IPS-20b (cell line): ENCODE results near the gene CFAP126.
"Not testable (repeated sequence)": the region's sequence is repeated elsewhere in the genome, so short reads cannot be mapped to it uniquely, and the experiment has no call there.

Source experiments
- H3K27ac ChIP-seq: one replicate; pipeline ENCODE4 v1.5.1; 2013; ENCODE audit warnings: low read length
- H3K27me3 ChIP-seq: 2 replicates; pipeline ENCODE4 v1.6.1; 2013; ENCODE audit warnings: mild to moderate bottlenecking, low read length, inconsistent platforms; ENCODE audit not compliant: insufficient read depth
- H3K36me3 ChIP-seq: 2 replicates; pipeline ENCODE4 v1.6.1; 2013; ENCODE audit warnings: low read depth, mild to moderate bottlenecking, inconsistent platforms, low read length, moderate library complexity; ENCODE audit not compliant: insufficient read depth
- H3K4me1 ChIP-seq: 2 replicates; pipeline ENCODE4 v1.6.1; 2013; ENCODE audit warnings: mild to moderate bottlenecking, control low read depth, inconsistent platforms, low read length, moderate library complexity; ENCODE audit not compliant: insufficient read depth
- H3K4me3 ChIP-seq: 2 replicates; pipeline ENCODE4 v1.5.1; 2013; ENCODE audit warnings: mild to moderate bottlenecking, low read length, inconsistent platforms
- H3K9ac ChIP-seq: 2 replicates; pipeline ENCODE4 v1.6.1; 2013; ENCODE audit warnings: low read depth, mild to moderate bottlenecking, inconsistent platforms, low read length, moderate library complexity
- H3K9me3 ChIP-seq: 2 replicates; pipeline ENCODE4 v1.6.1; 2013; ENCODE audit warnings: mild to moderate bottlenecking, low read depth, low read length, inconsistent platforms; ENCODE audit not compliant: insufficient read depth

Gene CFAP126

DNA sequence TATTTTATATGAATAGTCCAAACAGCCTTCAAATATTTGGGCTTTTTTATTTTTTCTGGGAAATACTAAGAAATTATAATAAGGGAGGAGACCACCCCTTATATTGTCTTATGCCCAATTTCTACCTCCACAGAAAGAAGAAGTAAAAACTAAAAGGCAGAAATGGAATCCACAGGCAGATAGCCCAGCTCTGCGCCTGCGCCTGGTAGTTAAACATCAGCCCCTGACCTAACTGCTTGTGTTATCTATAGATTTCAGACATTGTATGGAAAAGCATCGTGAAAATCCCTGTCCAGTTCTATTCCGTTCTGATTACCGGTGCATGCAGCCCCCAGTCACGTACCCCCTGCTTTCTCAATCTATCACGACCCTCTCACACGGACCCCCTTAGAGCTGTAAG lies 29.4 kb upstream of the CFAP126 start:
- not testable (repeated sequence) for H3K4me1 ChIP-seq, H3K27ac ChIP-seq, H3K9me3 ChIP-seq, H3K4me3 ChIP-seq, H3K9ac ChIP-seq, H3K36me3 ChIP-seq, H3K27me3 ChIP-seq

DNA sequence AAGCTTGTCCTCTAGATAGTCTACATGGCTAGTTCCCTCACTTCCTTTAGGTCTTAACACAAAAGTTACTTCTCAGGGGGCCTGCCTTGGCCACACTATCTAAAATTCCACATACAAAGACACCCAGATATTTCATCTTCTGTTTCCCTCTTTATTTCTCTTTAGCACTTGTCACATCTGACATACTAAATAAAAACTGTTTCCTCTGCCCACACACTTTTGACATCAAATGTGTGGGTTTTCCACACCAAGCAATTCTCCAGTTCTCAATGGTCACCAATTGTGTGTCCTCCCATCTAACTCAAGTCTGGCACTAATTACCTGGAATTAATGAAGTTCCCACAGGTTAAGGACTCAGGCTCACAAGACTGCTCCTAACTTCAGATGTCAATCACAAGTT lies 25.5 kb upstream of the CFAP126 start:
- Histone ChIP-seq H3K36me3 (no peaks in the 10 kb centered on the region), H3K27ac (no peak overlapping the region), H3K4me1 (no peaks in the 10 kb centered on the region), H3K9ac (no peak overlapping the region), H3K4me3 (no peak overlapping the region), H3K9me3 (no peaks in the 10 kb centered on the region), H3K27me3 (peaks cover 9% of the 10 kb centered on the region)

DNA sequence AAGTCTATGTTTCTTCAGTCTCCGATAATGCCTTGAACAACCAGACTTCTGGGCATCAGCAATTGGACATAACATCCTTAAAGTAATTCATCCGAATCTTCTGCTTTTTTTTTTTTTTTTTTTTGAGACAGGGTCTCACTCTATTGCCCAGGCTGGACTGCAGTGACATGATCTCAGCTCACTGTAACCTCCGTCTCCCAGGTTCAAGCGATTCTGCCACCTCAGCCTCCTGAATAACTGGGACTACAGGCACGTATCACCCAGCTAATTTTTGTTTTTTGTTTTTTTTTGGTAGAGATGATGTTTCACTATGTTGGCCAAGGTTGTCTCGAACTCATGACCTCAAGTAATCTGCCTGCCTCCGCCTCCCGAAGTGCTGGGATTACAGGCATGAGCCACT lies 23.9 kb upstream of the CFAP126 start:
- Histone ChIP-seq H3K36me3 (no peaks in the 10 kb centered on the region), H3K27ac (no peak overlapping the region), H3K9ac (no peak overlapping the region), H3K27me3 (peaks cover 9% of the 10 kb centered on the region), H3K9me3 (no peaks in the 10 kb centered on the region), H3K4me3 (no peak overlapping the region), H3K4me1 (no peaks in the 10 kb centered on the region)

- not testable (repeated sequence) for H3K4me1 ChIP-seq, H3K36me3 ChIP-seq, H3K27ac ChIP-seq, H3K9ac ChIP-seq, H3K27me3 ChIP-seq, H3K9me3 ChIP-seq
- H3K4me3 ChIP-seq: peak overlapping the region; percentile 84
These were observed 23.5 kb upstream of the CFAP126 start for GRCh38 chr1:161391136-161391535.

DNA sequence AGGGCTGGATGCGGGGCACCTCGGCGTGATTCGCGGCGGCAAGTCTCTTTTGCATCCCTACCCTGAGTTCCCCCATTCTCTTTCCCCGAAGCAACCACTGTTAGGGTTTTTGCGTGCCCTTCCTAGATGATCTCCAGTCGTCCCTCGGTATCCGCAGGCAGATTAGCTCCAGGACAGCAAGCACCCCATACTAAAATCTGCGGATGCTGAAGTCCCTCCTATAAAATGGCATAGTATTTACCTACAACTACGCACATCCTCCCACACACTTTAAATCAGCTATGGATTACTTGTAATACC lies 22.8 kb upstream of the CFAP126 start:
- Histone ChIP-seq H3K4me3 (peak overlapping the region; percentile 84), H3K9ac (peak overlapping the region; percentile 75; the same call in 1 of the 2 replicates), H3K36me3 (no peaks in the 10 kb centered on the region), H3K4me1 (no peaks in the 10 kb centered on the region), H3K27ac (no peak overlapping the region), H3K27me3 (peaks cover 9% of the 10 kb centered on the region), H3K9me3 (no peaks in the 10 kb centered on the region)

DNA sequence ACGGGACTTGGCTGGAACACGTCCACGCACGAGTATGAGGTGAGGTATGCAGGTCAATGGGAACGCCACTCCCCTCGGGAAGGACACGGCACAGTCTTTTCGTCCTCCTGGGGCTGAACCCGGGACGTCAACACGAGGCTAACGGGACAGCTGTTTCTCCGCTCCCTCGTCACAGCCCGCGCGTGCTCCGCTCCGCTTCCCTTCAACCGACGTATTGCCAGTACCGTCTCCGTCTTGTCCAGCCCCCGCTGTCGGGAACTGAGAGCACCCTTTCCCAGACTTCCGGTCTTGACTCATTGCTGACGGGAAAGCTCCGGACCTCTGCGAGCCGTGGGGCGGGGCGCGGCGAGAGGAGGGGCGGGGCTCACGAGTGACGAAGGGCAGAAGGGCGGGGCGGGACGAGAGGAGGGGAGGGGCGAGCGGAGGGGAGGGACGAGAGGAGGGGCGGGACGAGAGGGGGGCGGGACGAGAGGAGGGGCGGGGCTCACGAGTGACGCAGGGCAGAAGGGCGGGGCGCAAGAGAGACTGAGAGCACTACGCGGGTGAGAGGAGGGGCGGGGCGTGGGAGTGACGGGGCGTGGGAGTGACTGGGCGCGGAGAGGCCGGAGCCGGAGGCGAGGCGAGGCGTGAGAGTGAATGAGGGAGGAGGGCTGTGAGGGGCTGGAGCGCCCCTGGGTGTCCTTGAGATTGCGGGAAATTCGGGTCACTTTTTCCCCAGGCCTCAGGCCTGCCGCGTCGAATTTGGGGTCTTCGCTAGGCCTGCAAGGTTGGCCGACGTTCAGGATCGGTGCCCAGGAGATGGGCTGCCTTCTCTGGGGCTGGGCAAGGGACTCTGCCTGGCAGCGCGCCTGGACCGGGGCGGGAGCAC lies 22.2 kb upstream of the CFAP126 start:
- H3K9me3 ChIP-seq: no peaks in the 10 kb centered on the region
- no peaks in the 10 kb centered on the region for H3K4me1 ChIP-seq
- H3K27me3 ChIP-seq: peaks cover 9% of the 10 kb centered on the region
- no peak overlapping the region for H3K27ac ChIP-seq
- H3K9ac ChIP-seq: peak overlapping the region; percentile 75; the same call in 1 of the 2 replicates
- peak overlapping the region; percentile 84 for H3K4me3 ChIP-seq
- no peaks in the 10 kb centered on the region for H3K36me3 ChIP-seq

GRCh38 chr1:161389158-161389557 lies 21.5 kb upstream of the CFAP126 start:
- not testable (repeated sequence) for H3K4me1 ChIP-seq, H3K9me3 ChIP-seq, H3K27ac ChIP-seq, H3K36me3 ChIP-seq, H3K27me3 ChIP-seq
- Histone ChIP-seq H3K9ac (peak overlapping the region; percentile 72; the same call in 1 of the 2 replicates), H3K4me3 (peak overlapping the region; percentile 83)

DNA sequence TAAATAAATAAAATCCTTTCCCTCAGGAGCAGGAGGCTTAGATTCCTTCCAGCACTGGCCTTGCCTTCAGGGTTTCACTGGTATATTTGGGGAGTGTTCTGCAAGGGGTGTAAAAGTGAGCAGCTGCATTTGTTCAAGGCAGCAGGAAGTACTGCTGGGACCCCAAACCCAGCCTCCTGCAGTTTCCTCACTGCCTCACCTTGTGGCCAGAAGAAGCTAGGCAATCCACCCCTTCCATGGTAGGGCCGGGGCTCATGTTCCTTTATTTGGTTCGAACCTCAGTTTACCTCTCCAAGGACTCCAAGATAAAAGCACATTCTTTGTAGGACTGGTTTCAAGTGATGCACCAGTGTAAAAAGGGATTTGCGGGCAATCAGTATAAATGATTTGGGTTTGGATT lies 21.0 kb upstream of the CFAP126 start:
- no peak overlapping the region for H3K9ac ChIP-seq
- no peaks in the 10 kb centered on the region for H3K9me3 ChIP-seq
- H3K36me3 ChIP-seq: no peaks in the 10 kb centered on the region
- no peak overlapping the region for H3K4me3 ChIP-seq
- no peak overlapping the region for H3K27ac ChIP-seq
- no peaks in the 10 kb centered on the region for H3K4me1 ChIP-seq
- H3K27me3 ChIP-seq: peaks cover 9% of the 10 kb centered on the region

DNA sequence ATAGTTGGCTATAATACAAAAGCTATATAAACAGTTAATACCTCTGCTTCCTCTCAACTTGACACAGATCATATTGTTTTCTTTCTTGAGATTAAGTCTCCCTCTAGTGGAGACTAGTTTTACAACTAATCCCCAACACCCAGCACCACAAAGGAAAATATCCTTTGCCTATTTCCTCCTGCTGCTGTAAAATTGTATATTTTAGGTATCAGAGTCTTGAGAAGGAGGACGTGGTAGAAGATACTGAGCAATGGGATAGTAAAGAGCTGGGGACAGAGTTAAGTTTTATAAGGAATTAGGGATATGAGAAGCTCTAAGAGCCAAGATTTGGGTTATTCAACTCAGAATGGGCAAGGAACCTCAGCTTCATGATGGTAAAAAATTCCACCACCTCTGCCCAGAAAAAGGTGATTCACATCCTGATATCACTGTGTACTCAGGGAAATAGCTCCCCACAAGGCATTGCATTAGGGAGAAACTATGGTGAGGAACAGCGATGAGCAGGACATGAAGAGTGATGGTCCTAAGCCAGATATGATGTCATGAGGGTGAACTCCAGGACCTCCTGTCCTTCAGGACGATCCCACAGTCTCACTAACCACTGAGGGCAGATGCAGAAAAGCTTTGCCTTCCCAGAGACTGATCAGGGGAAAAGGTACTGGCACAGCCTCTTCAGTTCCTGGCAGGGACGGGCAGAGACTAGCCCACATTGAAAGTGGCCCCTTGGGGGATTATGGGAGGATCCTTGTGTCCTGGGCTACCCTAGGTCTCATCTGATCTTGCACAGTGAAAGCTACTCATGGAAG lies 14.7 kb upstream of the CFAP126 start:
- no peak overlapping the region for H3K27ac ChIP-seq
- H3K27me3 ChIP-seq: no peaks in the 10 kb centered on the region
- H3K9ac ChIP-seq: no peak overlapping the region

DNA sequence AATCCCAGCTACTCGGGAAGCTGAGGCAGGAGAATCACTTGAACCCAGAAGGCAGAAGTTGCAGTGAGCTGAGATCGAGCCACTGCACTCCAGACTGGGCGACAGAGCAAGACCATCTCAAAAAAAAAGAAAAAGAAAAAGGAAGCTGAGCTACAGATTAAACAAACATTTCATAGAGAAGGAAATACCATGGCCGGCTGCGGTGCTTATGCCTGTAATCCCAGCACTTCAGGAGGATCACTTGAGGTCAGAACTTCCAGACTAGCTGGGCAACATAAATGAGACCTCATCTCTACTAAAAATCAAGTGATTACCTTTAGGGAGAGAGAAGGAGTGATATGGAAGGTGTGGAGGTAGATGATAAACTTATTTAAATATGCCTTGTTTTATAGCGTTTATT lies 14.0 kb upstream of the CFAP126 start:
- H3K9me3 ChIP-seq: no peaks in the 10 kb centered on the region
- H3K4me3 ChIP-seq: no peak overlapping the region
- H3K27ac ChIP-seq: no peak overlapping the region
- H3K36me3 ChIP-seq: no peaks in the 10 kb centered on the region
- H3K27me3 ChIP-seq: no peaks in the 10 kb centered on the region
- no peak overlapping the region for H3K9ac ChIP-seq
- no peaks in the 10 kb centered on the region for H3K4me1 ChIP-seq

More for the DNA sequence above, 14.7 kb upstream of the CFAP126 start:
- Histone ChIP-seq H3K36me3 (no peaks in the 10 kb centered on the region), H3K4me1 (no peaks in the 10 kb centered on the region), H3K9me3 (no peaks in the 10 kb centered on the region), H3K4me3 (no peak overlapping the region)

DNA sequence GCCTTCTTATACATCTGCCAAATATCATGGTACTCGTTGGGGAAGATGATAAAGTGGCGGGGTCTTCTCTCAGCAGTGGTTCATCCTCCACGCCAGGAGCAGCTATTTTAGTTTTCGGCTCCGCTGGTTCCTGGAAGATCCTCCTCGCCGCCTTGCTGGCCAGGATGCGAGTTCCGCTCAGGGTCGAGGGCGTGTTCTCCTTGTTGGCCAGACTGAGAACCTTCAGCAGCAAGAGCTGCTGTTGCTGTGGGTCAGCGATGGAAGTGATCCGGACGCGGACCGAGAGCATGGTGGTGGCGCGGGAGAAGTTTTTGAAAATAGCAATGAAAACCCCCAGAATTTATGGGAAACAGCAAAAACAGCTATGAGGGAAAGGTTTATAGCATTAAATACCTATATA lies 11.4 kb upstream of the CFAP126 start:
- Histone ChIP-seq H3K4me3 (no peak overlapping the region), H3K9ac (no peak overlapping the region), H3K4me1 (no peaks in the 10 kb centered on the region), H3K27me3 (no peaks in the 10 kb centered on the region), H3K36me3 (no peaks in the 10 kb centered on the region), H3K27ac (no peak overlapping the region), H3K9me3 (no peaks in the 10 kb centered on the region)

DNA sequence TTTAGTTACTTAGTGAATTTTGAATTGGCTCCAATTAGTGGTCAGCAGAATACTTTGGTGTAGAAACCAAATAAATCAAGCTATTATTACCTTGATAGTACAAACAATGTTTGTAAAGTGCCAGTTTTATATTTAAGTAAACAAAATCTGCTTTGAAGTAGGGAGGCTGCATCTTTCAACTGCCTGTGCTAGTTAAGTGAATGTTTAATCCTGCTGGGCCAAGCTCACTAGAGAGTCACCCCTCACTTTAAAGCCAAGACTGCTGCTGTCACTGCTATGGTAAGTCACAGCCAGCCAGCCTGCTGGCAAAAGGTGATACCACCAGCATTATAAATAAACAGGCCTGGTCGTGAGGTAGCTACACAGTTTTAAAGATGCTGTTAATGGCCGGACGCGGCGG lies 10.3 kb upstream of the CFAP126 start:
- Histone ChIP-seq H3K36me3 (no peaks in the 10 kb centered on the region), H3K9ac (no peak overlapping the region), H3K4me1 (no peaks in the 10 kb centered on the region)

More for the DNA sequence above, 10.3 kb upstream of the CFAP126 start:
- no peak overlapping the region for H3K27ac ChIP-seq
- no peaks in the 10 kb centered on the region for H3K9me3 ChIP-seq
- no peaks in the 10 kb centered on the region for H3K27me3 ChIP-seq
- no peak overlapping the region for H3K4me3 ChIP-seq
